IPS-11a (cell line): ENCODE results near the gene SSTR3.

Experiments used
- H3K4me3 ChIP-seq: one replicate; pipeline ENCODE4 v1.5.1; 2013; ENCODE audit warnings: low read depth, low read length, control low read depth

The SSTR3 gene

GRCh38 chr22:37229805-37230672 is 17.8 kb upstream of the SSTR3 start:
- no peak overlapping the region for H3K4me3 ChIP-seq

- no peak overlapping the region for H3K4me3 ChIP-seq
Measured at GRCh38 chr22:37229012-37229804, 16.9 kb upstream of the SSTR3 start.

GRCh38 chr22:37228106-37229011 is 16.1 kb upstream of the SSTR3 start:
- H3K4me3 ChIP-seq: no peak overlapping the region

- no peak overlapping the region for H3K4me3 ChIP-seq
Measured at GRCh38 chr22:37226514-37226913, 14.2 kb upstream of the SSTR3 start.

GRCh38 chr22:37226087-37226486 is 13.8 kb upstream of the SSTR3 start:
- H3K4me3 ChIP-seq: no peak overlapping the region

- no peak overlapping the region for H3K4me3 ChIP-seq
Measured at GRCh38 chr22:37225481-37225880, 13.2 kb upstream of the SSTR3 start.

- H3K4me3 ChIP-seq: no peak overlapping the region
Measured at GRCh38 chr22:37224757-37225420, 12.6 kb upstream of the SSTR3 start.

GRCh38 chr22:37223965-37224551 is 11.8 kb upstream of the SSTR3 start:
- H3K4me3 ChIP-seq: no peak overlapping the region

GRCh38 chr22:37222440-37222971 is 10.2 kb upstream of the SSTR3 start:
- no peak overlapping the region for H3K4me3 ChIP-seq

- H3K4me3 ChIP-seq: no peak overlapping the region
Measured at GRCh38 chr22:37221424-37222333, 9.4 kb upstream of the SSTR3 start.

GRCh38 chr22:37220543-37220981 is 8.3 kb upstream of the SSTR3 start:
- no peak overlapping the region for H3K4me3 ChIP-seq

GRCh38 chr22:37219533-37219932 is 7.3 kb upstream of the SSTR3 start:
- H3K4me3 ChIP-seq: no peak overlapping the region

- no peak overlapping the region for H3K4me3 ChIP-seq
Measured at GRCh38 chr22:37218771-37219411, 6.6 kb upstream of the SSTR3 start.

GRCh38 chr22:37218399-37218770 is 6.1 kb upstream of the SSTR3 start:
- no peak overlapping the region for H3K4me3 ChIP-seq

- no peak overlapping the region for H3K4me3 ChIP-seq
Measured at GRCh38 chr22:37215890-37216289, 3.6 kb upstream of the SSTR3 start.

- H3K4me3 ChIP-seq: no peak overlapping the region
Measured at GRCh38 chr22:37214731-37215030, 2.4 kb upstream of the SSTR3 start.

- no peak overlapping the region for H3K4me3 ChIP-seq
Measured at GRCh38 chr22:37213941-37214730, 1.9 kb upstream of the SSTR3 start.
